ENCODE measurements around the gene RAPGEF2. TPM values are rescaled to one million over a fixed set of nuclear protein-coding genes. Genes with fewer than 3 reads are reported as not detected.

Gene RAPGEF2
- polyA plus RNA-seq, 1 donor (not counting 4 experiments of a cell fraction or from before 2014, with no cell fraction given) = 23.8 TPM

DNA sequence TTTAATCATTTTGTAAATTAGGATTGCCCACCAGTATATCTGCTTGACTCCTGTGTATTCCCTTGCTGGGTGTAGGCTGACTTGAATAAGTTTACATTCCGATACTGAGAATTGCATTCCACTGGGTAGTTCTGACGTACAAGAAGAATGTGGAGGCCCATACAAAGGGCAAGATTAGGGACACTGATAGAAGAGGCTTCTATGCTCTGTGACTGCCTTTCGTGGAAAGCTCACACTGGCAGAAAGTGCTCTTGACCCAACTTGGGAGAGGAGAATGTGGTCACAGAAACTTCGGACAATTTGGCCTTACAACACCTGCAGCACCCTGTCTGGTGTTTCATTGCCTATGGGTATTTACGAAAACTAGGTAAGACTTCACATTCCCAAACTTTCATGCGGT is 126.3 kb downstream of the RAPGEF2 start:
- Histone ChIP-seq H2AFZ (ENCODE audit: control insufficient read depth, low read length) (no peak overlapping the region), H3K36me3 (ENCODE audit: control insufficient read depth in 2 of 2, extremely low read depth in 1 of 2, insufficient read depth in 2 of 2, low read length in 2 of 2) (no peaks in the 10 kb centered on the region), H3K9me1 (ENCODE audit: control insufficient read depth, extremely low read depth, insufficient read depth, low read length) (no peaks in the 10 kb centered on the region), H3K4me2 (ENCODE audit: control insufficient read depth, extremely low read depth, insufficient read depth, low read depth, low read length) (peak overlapping the region; percentile 88), H3K79me2 (ENCODE audit: control insufficient read depth, insufficient read depth, low read length) (peaks cover 49% of the 10 kb centered on the region), H3K27ac (ENCODE audit: control insufficient read depth, insufficient read depth, low read length) (peak overlapping the region; percentile 77), H3K9ac (ENCODE audit: control insufficient read depth, extremely low read depth, insufficient read depth, low read length) (peak overlapping the region; percentile 62), H3K9me3 (ENCODE audit: control insufficient read depth, low read depth, low read length) (no peaks in the 10 kb centered on the region), H3K4me3 (ENCODE audit: control insufficient read depth in 2 of 3, extremely low read depth in 1 of 3, insufficient read depth in 2 of 3, low read depth in 1 of 3, low read length in 3 of 3) (peak overlapping the region; percentile 20 to 81 (median 81)), H3K4me1 (ENCODE audit: control insufficient read depth, extremely low read depth, insufficient read depth, low read length) (peaks cover 19% of the 10 kb centered on the region), H4K20me1 (ENCODE audit: control insufficient read depth, extremely low read depth, insufficient read depth, low read length) (no peaks in the 10 kb centered on the region), H3K27me3 (ENCODE audit: control insufficient read depth, extremely low read depth, insufficient read depth, low read length) (no peaks in the 10 kb centered on the region)
- FAIRE-seq = peak; percentile 74
- dilution Hi-C loops (cut with MboI; ENCODE audit: extremely low pct_ligation_motif_present, low sequenced_read_pairs) = no loop called here
- no peak for TF ChIP-seq EZH2 (IDR thresholded peaks at IDR 0.05; ENCODE audit: low read length)
- no peak for TF ChIP-seq CTCF (optimal IDR thresholded peaks at IDR 0.05 in 1 of 3, IDR thresholded peaks at IDR 0.05 in 1 of 3, conservative IDR thresholded peaks at IDR 0.05 in 1 of 3; ENCODE audit: extremely low read depth in 1 of 3, insufficient read depth in 2 of 3, low read length in 3 of 3)
- DNase-seq (ENCODE audit: low read depth, low spot score) = peak; percentile 28

- H3K79me2 ChIP-seq (ENCODE audit: control insufficient read depth, insufficient read depth, low read length) = peaks cover 54% of the 10 kb centered on the region
- no peak for FAIRE-seq
Observed at GRCh38 chr4:159232465-159233106, 129.7 kb downstream of the RAPGEF2 start.

More at GRCh38 chr4:159232465-159233106, 129.7 kb downstream of the RAPGEF2 start:
- no peak for TF ChIP-seq EZH2 (IDR thresholded peaks at IDR 0.05; ENCODE audit: low read length)
- TF ChIP-seq CTCF (optimal IDR thresholded peaks at IDR 0.05 in 1 of 3, IDR thresholded peaks at IDR 0.05 in 1 of 3, conservative IDR thresholded peaks at IDR 0.05 in 1 of 3; ENCODE audit: extremely low read depth in 1 of 3, insufficient read depth in 2 of 3, low read length in 3 of 3) = no peak
- Histone ChIP-seq H3K9me3 (ENCODE audit: control insufficient read depth, low read depth, low read length) (no peaks in the 10 kb centered on the region), H3K4me1 (ENCODE audit: control insufficient read depth, extremely low read depth, insufficient read depth, low read length) (peaks cover 8% of the 10 kb centered on the region), H3K27me3 (ENCODE audit: control insufficient read depth, extremely low read depth, insufficient read depth, low read length) (no peaks in the 10 kb centered on the region), H3K9me1 (ENCODE audit: control insufficient read depth, extremely low read depth, insufficient read depth, low read length) (no peaks in the 10 kb centered on the region), H3K9ac (ENCODE audit: control insufficient read depth, extremely low read depth, insufficient read depth, low read length) (no peak overlapping the region), H4K20me1 (ENCODE audit: control insufficient read depth, extremely low read depth, insufficient read depth, low read length) (no peaks in the 10 kb centered on the region), H3K4me2 (ENCODE audit: control insufficient read depth, extremely low read depth, insufficient read depth, low read depth, low read length) (no peak overlapping the region), H3K4me3 (ENCODE audit: control insufficient read depth in 2 of 3, extremely low read depth in 1 of 3, insufficient read depth in 2 of 3, low read depth in 1 of 3, low read length in 3 of 3) (no peak overlapping the region), H2AFZ (ENCODE audit: control insufficient read depth, low read length) (no peak overlapping the region), H3K27ac (ENCODE audit: control insufficient read depth, insufficient read depth, low read length) (no peak overlapping the region), H3K36me3 (ENCODE audit: control insufficient read depth in 2 of 2, extremely low read depth in 1 of 2, insufficient read depth in 2 of 2, low read length in 2 of 2) (no peaks in the 10 kb centered on the region)
- dilution Hi-C loops (cut with MboI; ENCODE audit: extremely low pct_ligation_motif_present, low sequenced_read_pairs) = no loop called here
- DNase-seq (ENCODE audit: low read depth, low spot score) = no peak

Measured in keratinocyte (primary cell).